ENCODE measurements around the gene CFAP251.

Gene CFAP251

GRCh38 chr12:122004633-122005071, 86.3 kb downstream of the CFAP251 start:
- DNase-seq, result no peak

DNA sequence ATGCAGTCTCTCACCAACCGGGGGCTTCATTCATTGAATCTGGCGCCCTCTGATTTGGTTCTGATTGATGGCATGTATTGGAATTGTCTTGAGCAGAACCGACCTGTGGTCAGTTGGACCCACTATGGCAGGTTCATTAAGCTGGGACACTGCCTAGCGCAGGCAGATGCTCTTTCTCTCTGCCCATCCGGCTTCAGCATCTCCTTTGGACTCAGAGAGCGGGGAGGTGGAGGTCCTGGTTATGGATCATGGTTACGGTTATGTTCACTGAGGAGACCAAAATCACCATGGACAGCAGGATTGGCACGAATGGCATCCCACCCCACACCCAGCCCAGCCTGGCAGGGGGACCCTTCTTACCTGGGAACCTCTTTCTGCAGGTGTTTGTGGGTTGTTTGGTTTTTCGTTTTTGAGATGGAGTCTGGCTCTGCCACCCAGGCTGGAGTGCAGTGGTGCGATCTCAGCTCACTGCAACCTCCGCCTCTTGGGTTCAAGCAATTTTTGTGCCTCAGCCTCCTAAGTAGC, 86.9 kb downstream of the CFAP251 start:
- DNase-seq, result no peak

- DNase-seq, result no peak
Measured at GRCh38 chr12:122006186-122006926, 88.0 kb downstream of the CFAP251 start.

GRCh38 chr12:122009741-122010140, 91.3 kb downstream of the CFAP251 start:
- DNase-seq, result no peak

GRCh38 chr12:122012184-122012583, 93.8 kb downstream of the CFAP251 start:
- no peak for DNase-seq

- no peak for DNase-seq
Measured at GRCh38 chr12:122013136-122013535, 94.7 kb downstream of the CFAP251 start.

DNA sequence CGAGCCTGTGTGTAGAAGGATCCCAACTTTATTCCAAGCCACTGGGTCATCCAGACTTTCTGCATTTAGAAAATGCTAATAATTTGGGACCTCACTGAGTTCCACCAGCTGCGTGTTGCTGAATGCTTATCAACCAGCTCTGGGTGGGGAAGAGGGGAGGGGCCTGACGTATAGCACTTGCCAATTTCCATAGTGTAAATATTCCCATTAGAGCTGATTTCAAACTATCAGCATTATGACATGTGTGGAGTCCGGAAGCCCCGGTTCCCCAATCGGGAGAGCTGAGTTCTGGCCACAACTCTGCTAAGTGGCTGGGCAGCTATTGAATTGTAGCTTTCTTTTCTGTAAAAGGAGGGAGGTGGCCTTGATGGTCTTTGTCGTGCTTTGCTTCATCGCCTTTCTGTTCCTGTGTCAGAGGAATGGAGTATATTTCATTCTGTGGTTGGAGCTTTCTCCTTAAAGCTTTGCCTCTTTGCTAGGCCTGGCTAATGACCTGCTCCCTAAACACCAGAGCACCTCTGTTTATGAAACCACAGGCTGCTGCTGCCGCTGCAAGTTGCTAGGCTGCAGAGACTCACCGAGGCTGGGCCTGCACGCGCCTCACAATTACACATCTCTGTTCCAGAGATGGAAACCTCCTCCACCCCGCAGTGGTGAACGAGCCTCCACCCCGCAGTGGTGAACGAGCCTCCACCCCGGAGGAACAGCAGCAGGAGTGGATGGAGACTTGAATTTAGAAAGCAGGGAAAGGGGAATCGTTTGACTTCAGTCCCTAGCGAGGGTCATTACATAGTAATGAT, 95.6 kb downstream of the CFAP251 start:
- DNase-seq, result no peak

- no peak for DNase-seq
Measured at GRCh38 chr12:122014781-122015180, 96.4 kb downstream of the CFAP251 start.

DNA sequence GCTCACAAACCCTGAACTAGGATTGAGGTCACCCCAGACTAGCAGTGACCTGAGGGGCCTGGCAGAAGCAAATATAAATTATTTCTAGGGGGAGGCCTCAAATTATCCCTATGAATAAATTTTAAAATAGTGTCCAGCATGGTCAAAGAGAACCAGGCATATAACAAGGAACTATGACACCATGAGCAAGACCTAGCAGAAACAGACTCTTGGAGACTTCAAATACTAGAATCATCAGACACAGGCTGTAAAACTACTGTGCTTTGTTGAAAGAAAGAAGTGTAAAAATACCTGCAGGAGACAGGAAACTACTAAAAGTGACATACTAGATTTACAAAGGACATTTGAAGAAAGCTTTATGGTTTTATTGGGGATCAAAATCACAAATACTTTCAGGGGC, 100.1 kb downstream of the CFAP251 start:
- no peak for DNase-seq

- DNase-seq, result no peak
Measured at GRCh38 chr12:122018937-122019336, 100.5 kb downstream of the CFAP251 start.

DNA sequence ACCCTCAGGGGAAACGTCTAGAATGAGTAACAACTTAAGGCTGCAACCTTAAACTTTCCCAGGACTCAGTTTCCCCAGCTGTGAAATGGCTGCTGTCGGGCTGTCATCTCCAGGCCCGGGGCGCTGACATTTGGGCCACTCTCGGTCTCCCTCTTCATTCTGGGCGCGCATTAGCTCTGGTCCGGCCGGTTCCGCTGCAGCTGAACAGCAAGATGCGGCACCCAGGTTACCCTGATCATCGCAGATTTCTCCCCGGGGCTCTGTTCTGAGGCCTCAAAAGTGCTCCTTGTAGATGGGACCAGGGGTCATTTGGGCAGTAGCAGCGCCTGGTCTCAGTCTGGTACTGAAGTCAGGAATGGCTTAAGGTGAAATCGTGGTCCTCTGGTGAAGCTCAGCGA, 102.4 kb downstream of the CFAP251 start:
- no peak for DNase-seq

DNA sequence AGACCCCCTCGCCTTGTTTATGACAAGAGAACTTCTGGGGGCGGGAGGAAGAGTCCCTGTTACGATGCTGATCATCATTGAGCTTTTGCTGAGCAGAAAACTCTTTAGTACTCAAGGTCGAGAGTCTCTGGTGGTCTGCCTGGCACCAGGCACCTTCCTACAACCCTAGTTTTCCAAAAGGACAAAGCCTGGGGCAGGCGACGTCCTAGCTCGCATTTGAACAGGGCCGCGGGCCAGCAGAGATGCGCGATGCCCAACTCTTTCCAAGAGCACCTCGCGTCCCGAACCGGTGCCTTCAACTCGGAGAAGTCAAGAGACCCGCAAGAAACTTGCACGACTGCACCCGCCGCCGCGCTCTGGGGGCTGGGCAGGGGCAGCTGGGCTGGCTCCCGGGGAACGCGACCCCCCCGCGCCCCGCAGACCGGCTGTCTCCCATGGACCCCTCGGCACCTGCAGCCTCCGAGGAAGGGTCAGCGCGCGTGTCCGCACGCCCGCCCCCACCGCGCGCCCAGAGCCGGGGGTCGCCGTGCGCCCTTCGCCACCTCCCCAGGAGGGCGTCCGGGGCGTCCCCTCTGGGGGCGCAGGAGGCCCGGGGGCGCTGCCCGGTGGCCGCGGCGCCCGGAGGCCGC, 102.9 kb downstream of the CFAP251 start:
- DNase-seq, result no peak

GRCh38 chr12:122021822-122022392, 103.5 kb downstream of the CFAP251 start, which contains the start of gene BCL7A:
Gene BCL7A (plus strand): TSS chr12:122021884. CDS start chr12:122022092, 208 bp downstream.
- no peak for DNase-seq

DNA sequence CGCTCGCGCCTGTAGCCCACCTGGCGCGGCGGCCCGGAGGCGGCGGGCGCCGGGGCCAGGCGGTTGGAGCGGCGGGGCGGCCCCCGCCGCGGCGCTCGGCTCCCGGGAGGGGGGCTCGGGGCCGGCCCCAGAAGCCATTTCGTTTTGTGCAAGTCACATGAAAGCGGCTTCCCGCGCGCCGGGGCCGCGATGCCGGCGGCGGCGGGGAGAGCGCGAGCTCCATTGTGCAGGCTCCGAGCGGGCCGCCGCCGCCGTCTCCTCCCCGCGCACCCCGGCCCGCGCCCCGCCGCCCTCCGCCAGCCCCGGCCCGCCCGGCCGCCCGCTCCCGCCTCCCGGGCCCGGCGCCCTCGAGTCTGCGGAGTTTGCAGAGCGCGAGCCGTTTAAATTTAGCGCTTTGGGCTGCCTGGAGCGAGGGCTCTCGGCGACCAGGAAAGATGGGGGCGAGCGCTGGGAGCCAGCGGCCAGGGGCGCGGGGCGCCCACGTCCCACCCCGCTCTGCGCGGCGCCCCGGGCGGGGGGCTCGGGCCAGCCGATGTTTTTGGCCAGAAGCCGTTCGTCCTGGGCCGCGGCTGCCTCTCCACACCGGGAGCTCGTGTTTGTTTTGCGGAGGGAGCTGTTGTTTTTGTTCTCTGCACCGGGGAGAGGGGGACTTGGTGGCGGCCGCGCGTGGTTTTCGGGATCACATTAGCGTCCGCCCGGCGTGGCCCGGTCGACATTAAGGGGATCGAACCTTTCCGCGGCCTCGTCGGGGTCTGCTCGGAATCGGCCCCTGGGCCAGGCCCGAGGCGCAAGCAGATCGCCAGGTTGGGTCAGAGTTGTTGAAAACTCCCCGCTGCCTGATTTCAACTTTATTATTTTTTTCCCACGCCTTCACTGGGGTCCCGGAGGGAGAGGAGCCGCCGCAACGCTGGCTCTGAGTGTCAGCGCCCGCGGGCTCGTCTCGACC, 104.3 kb downstream of the CFAP251 start:
- DNase-seq, result no peak

GRCh38 chr12:122023339-122024131, 105.1 kb downstream of the CFAP251 start:
- no peak for DNase-seq

- no peak for DNase-seq
Measured at GRCh38 chr12:122024132-122024785, 105.9 kb downstream of the CFAP251 start.

- DNase-seq, result no peak
Measured at GRCh38 chr12:122026706-122027333, 108.4 kb downstream of the CFAP251 start.

- DNase-seq, result no peak
Measured at GRCh38 chr12:122028165-122028904, 109.9 kb downstream of the CFAP251 start.

Measured in effector CD4-positive, alpha-beta T cell (primary cell).